ENCODE data around the gene PROZ. TPM values are rescaled to one million over a fixed set of nuclear protein-coding genes. Genes with fewer than 3 reads are reported as not detected.
A peak's percentile ranks its signal among the peaks of the same experiment; 100 is the strongest.

The PROZ gene
- polyA plus RNA-seq, 1 of the 3 experiments (the other 2 are of a cell fraction): not detected

GRCh38 chr13:113211774-113212173 is 53.3 kb downstream of the PROZ start:
- H3K79me2 ChIP-seq (ENCODE audit: insufficient read depth): peaks cover 87% of the 10 kb centered on the region
- H3K9me2 ChIP-seq: no peaks in the 10 kb centered on the region
- no peaks in the 10 kb centered on the region for H3K27me3 ChIP-seq (ENCODE audit: insufficient read depth)
- peaks cover 66% of the 10 kb centered on the region for H4K20me1 ChIP-seq (ENCODE audit: insufficient read depth)
- no peak overlapping the region for H3K4me2 ChIP-seq
- peaks cover 20 to 25% of the 10 kb centered on the region in 2 experiments for H3K4me1 ChIP-seq (ENCODE audit: control insufficient read depth in 1 of 2, insufficient read depth in 2 of 2, low read depth in 1 of 2, low read length in 1 of 2)
- H3K9ac ChIP-seq: no peak overlapping the region
- no peaks in the 10 kb centered on the region for H3K9me3 ChIP-seq
- H3F3A ChIP-seq (replicated peaks; ENCODE audit: insufficient read depth): peaks cover 10% of the 10 kb centered on the region
- no peak overlapping the region for H3K4me3 ChIP-seq (ENCODE audit: low read depth in 2 of 2, low read length in 1 of 2)
- H3K27ac ChIP-seq (ENCODE audit: low read depth in 2 of 2, low read length in 1 of 2): no peak overlapping the region
- ChIA-PET POLR2A (no interaction called here), CTCF (interaction anchor here (0.5 kb wide), 1 partner anchor 181 kb away, joined by 3 read pairs; no protein-coding TSS in a partner anchor)
- TF ChIP-seq TAF1 (IDR thresholded peaks at IDR 0.05; ENCODE audit: borderline replicate concordance, low read depth, low read length): no peak
- peak; percentile 26; the same call in 1 of the 2 replicates for TF ChIP-seq CTCF (IDR thresholded peaks at IDR 0.05)
- 0 out of 2 replicates have a peak, but pooled peaks have one; percentile 15 for TF ChIP-seq ZBTB33 (IDR thresholded peaks at IDR 0.05; ENCODE audit: borderline replicate concordance, low read depth)
- H3K36me3 ChIP-seq (replicated peaks in 1 of 2; ENCODE audit: control insufficient read depth in 1 of 2, insufficient read depth in 2 of 2, low read length in 1 of 2): peaks cover 16 to 19% of the 10 kb centered on the region in 2 experiments
- H2AFZ ChIP-seq (ENCODE audit: low read depth): no peak overlapping the region
- no peak for DNase-seq
- WGBS (ENCODE audit: low lambda C conversion rate): 97% methylated on average over 10 of the region's 10 CpGs

GRCh38 chr13:113216254-113217048 is 58.0 kb downstream of the PROZ start:
- H3K4me2 ChIP-seq: peak overlapping the region; percentile 54
- ChIA-PET POLR2A (no interaction called here), CTCF (no interaction called here)
- H3K4me3 ChIP-seq (ENCODE audit: low read depth in 2 of 2, low read length in 1 of 2): peak overlapping the region in 1 of 2 experiments; percentile 5; a peak in 1 of 4 replicates
- H3K9ac ChIP-seq: 0 out of 2 replicates have a peak overlapping the region, but pooled peaks have one; percentile 8
- H4K20me1 ChIP-seq (ENCODE audit: insufficient read depth): peaks cover 98% of the 10 kb centered on the region
- WGBS (ENCODE audit: low lambda C conversion rate): 54% methylated on average over 7 of the region's 7 CpGs
- peak overlapping the region; percentile 36 to 58 for H3K27ac ChIP-seq (ENCODE audit: low read depth in 2 of 2, low read length in 1 of 2)
- no peaks in the 10 kb centered on the region for H3K9me2 ChIP-seq
- peaks cover 12% of the 10 kb centered on the region for H3F3A ChIP-seq (replicated peaks; ENCODE audit: insufficient read depth)
- no peak for DNase-seq
- no peaks in the 10 kb centered on the region for H3K9me3 ChIP-seq
- H2AFZ ChIP-seq (ENCODE audit: low read depth): no peak overlapping the region
- peak; percentile 38; the same call in 1 of the 2 replicates for TF ChIP-seq FOSL2 (IDR thresholded peaks at IDR 0.05; ENCODE audit: borderline replicate concordance, low read depth)
- no peak for TF ChIP-seq SIN3A (IDR thresholded peaks at IDR 0.05; ENCODE audit: borderline replicate concordance, low read depth, low read length)
- TF ChIP-seq GATA2 (CRISPR knock-in tag; IDR thresholded peaks at IDR 0.05): no peak
- TF ChIP-seq USF1 (IDR thresholded peaks at IDR 0.05; ENCODE audit: borderline replicate concordance, low read depth): no peak
- TF ChIP-seq NRF1 (IDR thresholded peaks at IDR 0.05; ENCODE audit: low read depth, low read length): no peak
- TF ChIP-seq GABPA (IDR thresholded peaks at IDR 0.05; ENCODE audit: low read depth): no peak
- peak; percentile 1; the same call in 1 of the 2 replicates for TF ChIP-seq PBX3 (IDR thresholded peaks at IDR 0.05)
- no peak for TF ChIP-seq YY1 (IDR thresholded peaks at IDR 0.05; ENCODE audit: low read depth)
- TF ChIP-seq RAD21 (IDR thresholded peaks at IDR 0.05; ENCODE audit: low read length): no peak
- H3K27me3 ChIP-seq (ENCODE audit: insufficient read depth): no peaks in the 10 kb centered on the region
- peaks cover 10 to 14% of the 10 kb centered on the region in 2 experiments for H3K4me1 ChIP-seq (ENCODE audit: control insufficient read depth in 1 of 2, insufficient read depth in 2 of 2, low read depth in 1 of 2, low read length in 1 of 2)
- H3K79me2 ChIP-seq (ENCODE audit: insufficient read depth): peaks cover 100% of the 10 kb centered on the region
- peaks cover 25 to 28% of the 10 kb centered on the region in 2 experiments for H3K36me3 ChIP-seq (replicated peaks in 1 of 2; ENCODE audit: control insufficient read depth in 1 of 2, insufficient read depth in 2 of 2, low read length in 1 of 2)

Data from SK-N-SH (cell line).